IMR-90 (cell line): ENCODE data around the gene PCED1B. TPM values are rescaled to one million over a fixed set of nuclear protein-coding genes. Genes with fewer than 3 reads are reported as not detected.

Experiments
- ATAC-seq: fragments of 200-7000 bp; cut with Tn5 transposase; 2 replicates; pipeline ENCODE4 v1.9.1; 2020; ENCODE audit warnings: low read depth, mild to moderate bottlenecking, moderate library complexity
- BruUV-seq: library from RNA; stranded (reverse); fragments of 400-500 nt; replicated peaks from 2 replicates; lab custom pipeline; 2021; lab: Mats Ljungman, UMichigan
- CTCF ChIA-PET: fragments of 300-600 bp; formaldehyde crosslinking; extraction: SDS; loops from one replicate; lab custom pipeline; 2021; ENCODE audit warnings: antibody characterized with exemption; lab: Yijun Ruan, JAX
- POLR2A ChIA-PET: fragments of 300-600 bp; sonication (Branson Sonifier 250); formaldehyde crosslinking; loops from one replicate; lab custom pipeline; 2022; ENCODE audit warnings: antibody characterized with exemption; ENCODE audit not compliant: unreplicated experiment; lab: Charles Lee
- DNase-seq: peaks from one replicate; pipeline ENCODE4 v3.0.0; 2013
- H2AFZ ChIP-seq: replicated peaks from 2 replicates; pipeline ENCODE3; 2013; ENCODE audit warnings: low read length, mild to moderate bottlenecking; ENCODE audit not compliant: poor library complexity
- H2AK5ac ChIP-seq: 2 replicates; pipeline ENCODE4 v1.6.1; 2013; ENCODE audit warnings: low read depth, low read length, inconsistent platforms
- H2AK9ac ChIP-seq: replicated peaks from 2 replicates; pipeline ENCODE3; 2013; ENCODE audit warnings: mild to moderate bottlenecking, low read depth, low read length, moderate library complexity; ENCODE audit not compliant: poor library complexity
- H2BK120ac ChIP-seq: 2 replicates; pipeline ENCODE4 v1.6.1; 2013; ENCODE audit warnings: low read depth, low read length, inconsistent platforms
- H2BK15ac ChIP-seq: 3 replicates; pipeline ENCODE4 v1.6.1; 2013; ENCODE audit warnings: low read depth, low read length, inconsistent platforms
- H2BK20ac ChIP-seq: 2 replicates; pipeline ENCODE4 v1.6.1; 2013; ENCODE audit warnings: low read depth, mild to moderate bottlenecking, inconsistent platforms, low read length, moderate library complexity
- H2BK5ac ChIP-seq: 2 replicates; pipeline ENCODE4 v1.6.1; 2013; ENCODE audit warnings: mild to moderate bottlenecking, low read depth, low read length, inconsistent platforms; ENCODE audit not compliant: poor library complexity, severe bottlenecking
- H3K14ac ChIP-seq: replicated peaks from 2 replicates; pipeline ENCODE4 v1.6.1; 2013; ENCODE audit warnings: low read depth, low read length, inconsistent platforms
- H3K18ac ChIP-seq: 2 replicates; pipeline ENCODE4 v1.6.1; 2013; ENCODE audit warnings: low read depth, low read length, control low read depth
- H3K23ac ChIP-seq: 2 replicates; pipeline ENCODE4 v1.6.1; 2013; ENCODE audit warnings: low read depth, low read length, inconsistent platforms
- H3K27ac ChIP-seq: 2 replicates; pipeline ENCODE4 v1.5.1; 2013; ENCODE audit warnings: mild to moderate bottlenecking, control low read depth, low read length; ENCODE audit not compliant: insufficient read depth
- H3K27me3 ChIP-seq: 2 replicates; pipeline ENCODE4 v1.6.1; 2013; ENCODE audit warnings: low read length; ENCODE audit not compliant: control insufficient read depth, insufficient read depth
- H3K36me3 ChIP-seq: 2 replicates; pipeline ENCODE4 v1.6.1; 2013; ENCODE audit warnings: low read length, mixed read lengths; ENCODE audit not compliant: control insufficient read depth, insufficient read depth
- H3K4ac ChIP-seq: 2 replicates; pipeline ENCODE4 v1.6.1; 2013; ENCODE audit warnings: low read depth, low read length, inconsistent platforms
- H3K4me1 ChIP-seq: 2 replicates; pipeline ENCODE4 v1.6.1; 2013; ENCODE audit warnings: low read length, mixed read lengths; ENCODE audit not compliant: control insufficient read depth, insufficient read depth
- H3K4me2 ChIP-seq: 2 replicates; pipeline ENCODE4 v1.6.1; 2013; ENCODE audit warnings: low read depth, mild to moderate bottlenecking, control low read depth, low read length, moderate library complexity
- H3K4me3 ChIP-seq: 2 replicates; pipeline ENCODE4 v1.5.1; 2013; ENCODE audit warnings: low read depth, mild to moderate bottlenecking, control low read depth, low read length, moderate library complexity; ENCODE audit not compliant: insufficient read depth
- H3K56ac ChIP-seq: 2 replicates; pipeline ENCODE4 v1.6.1; 2013; ENCODE audit warnings: low read length, inconsistent platforms; ENCODE audit not compliant: insufficient read depth; ENCODE audit errors: extremely low read depth
- H3K79me1 ChIP-seq, 2 experiments: 2 replicates each; pipeline ENCODE4 v1.6.1; 2013; ENCODE audit warnings: low read length in 2 of 2, inconsistent platforms in 1 of 2, low read depth in 1 of 2
- H3K9ac ChIP-seq: 2 replicates; pipeline ENCODE4 v1.6.1; 2013; ENCODE audit warnings: low read depth, low read length, control low read depth
- H3K9me1 ChIP-seq: 2 replicates; pipeline ENCODE4 v1.6.1; 2013; ENCODE audit warnings: low read length, inconsistent platforms; ENCODE audit not compliant: insufficient read depth
- H3K9me3 ChIP-seq: 2 replicates; pipeline ENCODE4 v1.6.1; 2013; ENCODE audit warnings: low read length; ENCODE audit not compliant: control insufficient read depth, insufficient read depth
- H4K20me1 ChIP-seq: 2 replicates; pipeline ENCODE4 v1.6.1; 2013; ENCODE audit warnings: low read length, inconsistent platforms; ENCODE audit not compliant: insufficient read depth
- H4K5ac ChIP-seq: 2 replicates; pipeline ENCODE4 v1.6.1; 2013; ENCODE audit warnings: mild to moderate bottlenecking, low read depth, low read length, control low read depth
- H4K8ac ChIP-seq, 2 experiments: 2 replicates each; pipeline ENCODE4 v1.6.1; 2013; ENCODE audit warnings: low read depth in 2 of 2, low read length in 2 of 2, control low read depth in 1 of 2, inconsistent platforms in 1 of 2
- H4K91ac ChIP-seq: 2 replicates; pipeline ENCODE4 v1.6.1; 2013; ENCODE audit warnings: low read depth, low read length, inconsistent platforms; ENCODE audit not compliant: insufficient read depth
- CEBPB ChIP-seq: IDR thresholded peaks from 2 replicates; pipeline ENCODE4 v1.6.1; 2012; ENCODE audit warnings: low read depth, low read length, improper control_type of control experiment
- MAZ ChIP-seq: IDR thresholded peaks from 2 replicates; pipeline ENCODE4 v1.6.1; 2012; ENCODE audit warnings: low read depth, mild to moderate bottlenecking, low read length, improper control_type of control experiment, moderate library complexity, borderline replicate concordance
- WGBS, 2 experiments: methylation state at CpG; one replicate each; pipeline versions ENCODE4 v1.1.5 to v1.1.7; 2013; ENCODE audit warnings: missing lambda C conversion rate in 2 of 2; ENCODE audit not compliant: insufficient read length in 1 of 2; ENCODE audit errors: extremely low coverage in 2 of 2; 5-methylcytosine and 5-hydroxymethylcytosine counted together
- dilution Hi-C: fragments of 300-500 bp; cut with HindIII; formaldehyde crosslinking; loops from one replicate; pipeline ENCODE4 v1.14.3; 2018; ENCODE audit warnings: low sequenced_read_pairs; ENCODE audit not compliant: unreplicated experiment
- in situ Hi-C: fragments of 300-500 bp; cut with MboI; formaldehyde crosslinking; loops from 3 replicates; pipeline ENCODE4 v1.14.3; 2019; ENCODE audit warnings: low sequenced_read_pairs, inconsistent platforms, mixed read lengths
- intact Hi-C: fragments of 100-400 bp; cut with micrococcal nuclease; formaldehyde crosslinking; loops from 2 replicates; pipeline ENCODE4 v1.10.0; 2022
- polyA plus RNA-seq, 3 experiments: library from polyadenylated mRNA; depleted of rRNA; stranded (reverse); fragments of >200 nt; gene quantifications; 2 replicates each; pipeline ENCODE4 v1.2.3, GENCODE V29; 2012; ENCODE audit warnings: low replicate concordance in 1 of 3
- total RNA-seq: library from RNA; depleted of rRNA; stranded (reverse); fragments of >200 nt; gene quantifications from 2 replicates; pipeline ENCODE4 v1.2.3, GENCODE V29; 2012

Gene PCED1B
- total and polyA plus RNA-seq, 2 of the 4 experiments (the other 2 are of a cell fraction), result 0.36 to 2.6 TPM

DNA sequence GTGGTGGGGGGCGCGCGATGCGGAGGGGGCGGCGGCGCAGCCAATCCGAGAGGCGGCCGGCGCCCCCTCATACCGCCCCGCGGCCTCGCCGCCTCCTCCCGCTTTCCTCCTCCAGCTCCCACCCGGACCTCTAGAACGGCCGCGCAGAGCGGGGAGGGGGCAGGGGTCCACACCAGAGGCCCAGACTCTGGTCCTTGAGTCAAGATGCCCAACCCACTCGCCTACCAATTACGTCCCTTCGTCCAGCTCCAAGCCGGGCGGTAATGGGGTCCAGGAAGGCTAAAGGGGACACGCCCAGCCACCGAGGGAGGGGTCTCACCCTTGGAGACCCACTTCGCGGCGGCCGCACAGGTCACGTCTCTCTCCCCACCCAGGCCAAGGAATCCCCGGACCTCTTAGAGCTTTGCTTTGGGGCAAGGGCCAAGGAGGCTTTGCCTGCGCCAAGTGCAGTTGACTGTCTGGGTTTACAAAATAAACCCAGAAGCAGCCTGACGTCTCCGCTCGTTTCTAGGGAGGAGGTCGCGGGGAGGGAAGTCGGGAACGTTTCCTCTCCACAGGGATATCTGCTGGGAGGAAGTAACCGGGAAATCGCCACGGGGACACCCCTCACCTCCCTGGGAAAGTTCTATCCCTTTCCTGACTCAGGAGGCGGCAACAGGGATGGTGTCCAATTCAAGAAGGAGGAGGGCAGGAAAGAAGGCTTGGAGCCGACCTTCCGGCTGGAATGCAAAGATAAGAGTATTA lies 732 bp downstream of the PCED1B start:
- Histone ChIP-seq H3K4ac (peak overlapping the region; percentile 93), H4K91ac (peak overlapping the region; percentile 91), H3K79me1 (peaks cover 10 to 66% of the 10 kb centered on the region in 2 experiments; a peak in 2 of 4 replicates), H3K23ac (peak overlapping the region; percentile 95), H3K18ac (peak overlapping the region; percentile 65; the same call in 1 of the 2 replicates), H4K5ac (peak overlapping the region; percentile 65; the same call in 1 of the 2 replicates), H3K4me3 (peak overlapping the region; percentile 91), H3K4me1 (peaks cover 17% of the 10 kb centered on the region), H4K20me1 (no peaks in the 10 kb centered on the region), H3K36me3 (no peaks in the 10 kb centered on the region), H2AK5ac (peak overlapping the region; percentile 48), H2BK120ac (peak overlapping the region; percentile 89), H3K14ac (peak overlapping the region; percentile 93), H3K9me3 (no peaks in the 10 kb centered on the region), H4K8ac (peak overlapping the region; percentile 82 to 84), H3K4me2 (peak overlapping the region; percentile 97), H2BK5ac (peak overlapping the region; percentile 86), H2AFZ (peak overlapping the region; percentile 94), H3K27me3 (no peaks in the 10 kb centered on the region), H2BK15ac (peak overlapping the region; percentile 54; the same call in 2 of the 3 replicates), H3K27ac (peak overlapping the region; percentile 57), H3K56ac (peak overlapping the region; percentile 90), H3K9ac (peak overlapping the region; percentile 92), H2AK9ac (peak overlapping the region; percentile 95), H3K9me1 (peaks cover 10% of the 10 kb centered on the region), H2BK20ac (peak overlapping the region; percentile 86)
- DNase-seq (peak; percentile 54), ATAC-seq (peak; percentile 46)
- in situ Hi-C loops, result loop anchor here (10.0 kb wide), 1 partner anchor 315 kb away; no protein-coding TSS in a partner anchor
- BruUV-seq, result no TSS peak
- intact Hi-C loops, result loop anchor here (1.0 to 5.0 kb wide), 3 partner anchors 48 to 317 kb away; no protein-coding TSS in a partner anchor
- TF ChIP-seq CEBPB (no peak), MAZ (0 out of 2 replicates have a peak, but pooled peaks have one; percentile 13)
- CTCF ChIA-PET, result interaction anchor here (1.5 to 2.1 kb wide), 2 partner anchors 9 to 228 kb away, joined by 6 to 8 read pairs; no protein-coding TSS in a partner anchor
- WGBS, 2 experiments, result no CpG with 5 or more reads among the region's 49 CpGs
- dilution Hi-C loops, result no loop called here
- POLR2A ChIA-PET, result no interaction called here
